GM21528 (cell line): ENCODE data around the gene NXPH3.

ENCODE experiments used
- ATAC-seq: cut with Tn5 transposase; IDR thresholded peaks from one replicate; pipeline ENCODE4 v1.9.1; 2021; ENCODE audit warnings: mild to moderate bottlenecking, moderate library complexity; ENCODE audit not compliant: unreplicated experiment, low FRiP score

Gene NXPH3

GRCh38 chr17:49588726-49589576, 13.3 kb downstream of the NXPH3 start:
- no peak for ATAC-seq

- no peak for ATAC-seq
Measured at GRCh38 chr17:49589577-49589927, 13.9 kb downstream of the NXPH3 start.

- ATAC-seq: no peak
Measured at GRCh38 chr17:49590874-49591273, 15.2 kb downstream of the NXPH3 start.

GRCh38 chr17:49592263-49592662, 16.6 kb downstream of the NXPH3 start:
- no peak for ATAC-seq

- no peak for ATAC-seq
Measured at GRCh38 chr17:49595328-49595727, 19.7 kb downstream of the NXPH3 start.

- ATAC-seq: no peak
Measured at GRCh38 chr17:49595980-49596379, 20.3 kb downstream of the NXPH3 start.

- no peak for ATAC-seq
Measured at GRCh38 chr17:49596613-49597244, 21.1 kb downstream of the NXPH3 start.

- ATAC-seq: no peak
Measured at GRCh38 chr17:49597436-49597835, 21.8 kb downstream of the NXPH3 start.

- ATAC-seq: no peak
Measured at GRCh38 chr17:49597928-49598655, 22.4 kb downstream of the NXPH3 start.

GRCh38 chr17:49598918-49599317, 23.2 kb downstream of the NXPH3 start:
- no peak for ATAC-seq

GRCh38 chr17:49600949-49601348, 25.3 kb downstream of the NXPH3 start:
- no peak for ATAC-seq

- no peak for ATAC-seq
Measured at GRCh38 chr17:49602783-49603182, 27.1 kb downstream of the NXPH3 start.

- no peak for ATAC-seq
Measured at GRCh38 chr17:49603238-49603637, 27.6 kb downstream of the NXPH3 start.

GRCh38 chr17:49603720-49604119, 28.0 kb downstream of the NXPH3 start:
- ATAC-seq: no peak

GRCh38 chr17:49604314-49604869, 28.7 kb downstream of the NXPH3 start:
- ATAC-seq: no peak

- no peak for ATAC-seq
Measured at GRCh38 chr17:49610883-49611584, 35.4 kb downstream of the NXPH3 start.

- ATAC-seq: no peak
Measured at GRCh38 chr17:49612726-49613125, 37.1 kb downstream of the NXPH3 start.

- no peak for ATAC-seq
Measured at GRCh38 chr17:49613182-49613800, 37.6 kb downstream of the NXPH3 start.

- ATAC-seq: no peak
Measured at GRCh38 chr17:49616086-49616485, 40.4 kb downstream of the NXPH3 start.

GRCh38 chr17:49616601-49617131, 41.0 kb downstream of the NXPH3 start:
- no peak for ATAC-seq
